ENCODE measurements around the gene AGFG1.

DNA sequence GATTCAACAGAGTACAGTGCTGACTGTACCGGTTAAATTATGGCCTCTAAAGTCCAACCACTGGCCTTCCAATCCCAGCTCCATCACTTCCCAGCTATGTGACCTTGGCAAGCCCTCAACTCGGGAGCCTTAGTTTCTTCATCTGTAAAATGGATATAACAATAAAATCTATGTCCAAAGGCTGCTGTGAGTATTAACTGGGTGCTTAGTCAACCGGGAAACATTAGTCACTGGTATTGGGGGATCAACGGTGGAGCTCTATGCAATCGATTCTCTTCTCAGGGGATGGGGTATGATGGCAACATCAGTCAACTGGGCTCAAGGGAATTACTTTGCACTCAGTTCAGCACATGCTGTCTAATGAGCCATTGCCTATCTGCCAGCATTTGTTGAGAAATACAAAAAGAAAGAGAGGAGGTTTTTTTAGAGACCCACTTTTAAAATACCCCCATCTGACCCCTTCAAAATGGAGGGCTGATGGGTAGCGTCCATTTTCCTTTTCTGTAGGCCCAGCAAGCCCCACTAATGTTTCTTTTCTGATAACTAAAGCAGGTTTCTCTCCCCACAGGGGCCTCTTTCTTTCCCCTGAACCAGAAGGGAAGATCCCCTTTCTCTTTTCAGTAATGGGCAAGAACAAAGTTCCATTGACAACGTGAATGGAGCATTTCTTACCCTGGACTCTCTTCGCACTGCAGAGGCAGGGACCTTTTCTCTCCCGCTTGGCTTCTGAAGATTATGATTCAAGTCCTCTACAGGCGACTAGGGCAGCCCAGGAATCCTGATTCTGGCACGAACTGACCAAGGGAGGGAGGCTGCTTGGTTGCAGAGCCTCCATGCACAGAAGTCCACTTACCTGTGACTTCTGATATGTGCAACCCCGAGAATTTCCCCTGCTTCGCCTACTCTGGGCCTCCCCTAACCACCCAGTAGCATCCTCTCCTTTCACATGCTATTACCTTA lies 8.7 kb upstream of the AGFG1 start:
- no peak for TF ChIP-seq CTCF (IDR thresholded peaks at IDR 0.05; ENCODE audit: insufficient read depth, low read length)
- no peak for TF ChIP-seq SPI1 (IDR thresholded peaks at IDR 0.05; ENCODE audit: borderline replicate concordance, low read depth)
- no peak for TF ChIP-seq POLR2AphosphoS5 (IDR thresholded peaks at IDR 0.05; ENCODE audit: low read depth)
